Activated naive CD8-positive, alpha-beta T cell treated with anti-CD3 and anti-CD28 coated beads, Interleukin-2, amount 50 U/mL, for 16 hours (primary cell): ENCODE results near the gene CMTM4.
"Not testable (repeated sequence)": the region's sequence is repeated elsewhere in the genome, so short reads cannot be mapped to it uniquely, and the experiment has no call there.

ENCODE experiments used
- DNase-seq: peaks from one replicate; pipeline ENCODE4 v3.0.0-alpha.2; 2020; ENCODE audit warnings: low read depth, low spot score

CMTM4 gene

DNA sequence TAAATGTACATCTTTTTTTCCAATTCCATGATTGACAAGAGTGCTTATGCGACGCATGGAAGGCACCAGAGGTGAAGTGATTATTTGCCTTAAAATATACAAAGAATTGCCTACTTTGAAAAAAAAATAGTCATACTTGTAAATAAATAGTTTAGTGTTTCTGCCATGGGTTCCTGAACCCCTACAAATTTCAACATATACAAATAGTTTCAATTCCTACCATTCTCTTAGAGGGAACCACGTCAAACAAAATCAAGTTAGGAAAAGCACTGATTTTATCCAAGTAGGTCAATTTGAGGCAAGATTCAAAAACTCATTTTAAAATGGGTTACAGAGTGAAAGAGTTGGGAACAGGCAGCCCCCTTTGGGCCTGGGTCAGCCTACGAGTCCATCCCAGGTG lies 80.4 kb downstream of the CMTM4 start:
- DNase-seq = no peak

DNA sequence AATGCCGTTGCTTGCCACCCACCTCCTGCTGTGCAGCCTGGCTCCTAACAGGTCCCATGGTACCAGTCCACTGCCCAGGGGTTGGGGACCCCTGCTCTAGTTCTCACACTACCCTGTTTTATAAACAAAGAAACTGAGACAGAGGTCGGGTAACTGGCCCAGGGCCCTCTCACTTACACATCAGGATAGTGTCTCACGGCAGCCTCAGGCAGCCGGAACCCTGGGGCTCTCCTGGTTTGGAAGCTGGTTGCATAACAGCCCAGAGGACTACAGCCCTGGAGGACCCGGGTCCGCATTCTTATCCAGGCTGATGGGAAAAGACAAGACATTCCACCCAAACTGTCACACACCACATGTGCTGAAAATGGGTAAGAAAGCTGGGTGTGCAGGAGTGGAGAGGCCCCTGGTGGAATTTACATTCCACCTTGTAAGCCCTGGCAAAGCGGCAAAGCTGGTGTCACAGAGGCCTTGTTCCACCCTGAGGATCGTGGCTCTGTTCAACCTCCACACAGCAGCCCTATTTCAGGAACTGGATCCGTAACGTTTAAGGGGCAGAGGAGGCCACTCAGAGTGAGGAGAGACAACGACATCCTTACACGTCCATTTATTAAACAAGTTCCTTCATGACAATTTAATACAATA lies 82.3 kb downstream of the CMTM4 start:
- DNase-seq = no peak

DNA sequence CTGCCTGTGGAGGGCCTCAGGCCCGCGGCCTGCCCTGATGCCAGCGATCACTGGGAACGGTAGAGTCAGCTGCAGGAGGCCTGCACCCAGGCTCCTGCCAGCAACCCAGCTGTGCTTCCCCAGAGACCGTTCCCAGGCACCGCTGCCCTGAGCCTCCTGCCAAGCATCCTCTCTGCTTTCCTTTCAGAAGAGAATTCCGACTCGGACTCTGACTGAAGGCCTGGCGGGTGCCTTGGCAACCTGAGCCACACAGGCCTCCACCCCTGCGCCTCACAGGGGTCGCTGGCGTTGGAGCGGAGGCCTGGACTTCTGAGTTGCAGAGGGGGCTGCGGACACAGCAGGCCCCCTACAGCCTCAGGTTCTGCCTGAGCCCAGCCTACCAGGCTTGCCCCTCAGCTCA lies 84.1 kb downstream of the CMTM4 start:
- no peak for DNase-seq

DNA sequence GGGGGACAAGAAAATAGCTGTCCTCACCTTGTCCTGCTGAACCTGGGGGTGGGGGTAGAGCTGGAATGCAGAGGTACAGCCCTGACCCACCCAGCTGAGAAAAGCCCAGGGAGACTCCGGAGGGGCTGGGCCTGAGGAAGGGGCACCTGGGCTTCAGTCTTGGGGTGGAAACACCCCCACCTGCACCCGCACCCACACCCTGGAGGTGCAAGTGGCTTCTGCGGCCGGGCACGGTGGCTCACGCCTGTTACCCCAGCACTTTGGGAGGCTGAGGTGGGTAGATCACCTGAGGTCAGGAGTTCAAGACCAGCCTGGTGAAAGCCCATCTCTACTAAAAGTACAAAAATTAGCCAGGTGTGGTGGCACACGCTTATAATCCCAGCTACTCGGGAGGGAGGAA lies 84.6 kb downstream of the CMTM4 start:
- not testable (repeated sequence) for DNase-seq

DNA sequence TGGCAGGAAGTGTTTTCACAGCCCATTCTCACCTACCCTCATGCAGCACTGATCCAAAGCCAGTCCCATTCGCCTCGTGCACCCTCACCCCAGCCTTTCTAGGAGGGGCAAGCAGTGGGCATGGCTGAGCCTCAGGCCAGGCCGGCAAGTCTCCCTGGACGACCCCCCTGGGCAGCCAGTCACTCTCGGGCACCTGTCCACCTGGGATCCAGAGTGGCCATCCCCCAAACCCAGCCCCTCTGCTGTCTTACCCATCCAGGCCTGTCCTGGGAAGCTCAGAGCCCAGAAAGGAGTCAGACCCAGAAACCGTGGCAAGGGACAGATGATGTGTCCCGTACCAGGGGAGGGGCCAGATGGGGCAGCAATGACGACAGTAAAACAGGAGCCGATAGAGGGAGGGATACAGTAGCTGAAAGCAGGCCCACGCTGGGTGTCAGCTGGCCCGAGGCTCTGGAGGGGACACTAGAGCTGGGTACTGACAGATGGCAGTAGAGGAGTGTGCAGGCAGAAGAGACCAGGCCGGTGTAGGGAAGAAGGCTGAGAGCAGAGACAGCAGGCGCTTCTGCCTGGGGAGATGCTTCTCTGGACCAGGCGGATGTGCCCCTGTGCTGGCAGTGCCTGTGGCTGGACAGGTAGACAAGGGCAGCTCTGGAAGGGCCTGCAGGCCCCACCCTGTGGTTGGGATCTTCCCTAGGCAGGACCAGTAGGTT lies 86.3 kb downstream of the CMTM4 start:
- DNase-seq = no peak

DNA sequence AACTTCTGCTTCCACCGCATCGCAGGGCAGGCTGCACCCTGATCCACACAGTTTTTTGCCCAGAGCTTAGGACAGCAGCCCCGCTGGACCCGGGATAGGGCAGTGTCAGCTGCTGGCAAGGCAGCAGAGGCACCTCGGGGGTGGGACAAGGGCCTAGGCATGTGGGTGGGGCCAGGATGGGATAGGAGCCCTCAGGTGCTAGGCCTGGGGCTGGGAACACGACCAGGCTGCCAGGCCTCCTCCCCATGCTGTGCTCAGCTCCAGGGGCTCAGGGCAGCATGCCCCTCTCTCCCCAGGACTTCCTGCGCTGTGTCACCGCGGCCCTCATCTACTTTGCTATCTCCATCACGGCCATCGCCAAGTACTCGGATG lies 87.4 kb downstream of the CMTM4 start:
- DNase-seq = no peak

DNA sequence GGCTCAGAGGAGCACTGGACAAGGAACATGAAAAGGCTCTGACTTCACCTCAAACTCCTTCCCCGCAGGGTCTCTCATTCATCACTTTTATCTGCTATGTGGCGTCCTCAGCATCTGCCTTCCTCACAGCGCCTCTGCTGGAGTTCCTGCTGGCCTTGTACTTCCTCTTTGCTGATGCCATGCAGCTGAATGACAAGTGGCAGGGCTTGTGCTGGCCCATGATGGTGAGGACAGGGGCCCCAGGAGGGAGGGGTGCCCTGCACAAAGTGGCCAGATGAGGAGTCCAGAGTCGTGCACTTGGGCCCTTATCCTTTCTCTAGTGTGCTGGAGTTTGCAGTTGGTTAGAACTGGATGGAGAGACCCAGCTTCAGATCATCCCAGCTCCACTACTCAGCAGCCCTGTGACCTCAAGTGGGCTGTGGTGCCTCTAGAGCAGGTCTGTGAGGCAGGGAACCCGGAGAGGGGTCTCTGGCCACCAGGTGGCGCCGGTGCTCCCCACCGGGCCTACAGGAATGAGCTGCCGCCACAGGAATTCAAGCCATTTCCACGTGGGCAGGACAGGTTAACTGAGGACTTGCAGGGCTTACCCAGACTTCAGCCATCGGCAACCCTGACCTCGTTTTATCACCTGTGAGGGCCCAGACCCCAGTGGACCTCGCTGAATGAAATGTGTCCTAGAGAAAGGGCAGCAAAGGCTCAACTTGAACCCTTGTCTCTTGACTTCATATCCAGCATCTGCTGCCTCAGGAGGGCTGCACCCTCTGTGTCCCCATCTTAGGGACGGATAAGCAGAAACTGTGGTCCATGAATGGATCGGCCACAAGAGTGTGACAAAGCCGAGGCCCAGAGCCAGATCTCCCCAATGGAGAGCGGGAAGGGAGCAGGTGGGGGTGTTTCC lies 88.1 kb downstream of the CMTM4 start:
- DNase-seq = peak; percentile 65

DNA sequence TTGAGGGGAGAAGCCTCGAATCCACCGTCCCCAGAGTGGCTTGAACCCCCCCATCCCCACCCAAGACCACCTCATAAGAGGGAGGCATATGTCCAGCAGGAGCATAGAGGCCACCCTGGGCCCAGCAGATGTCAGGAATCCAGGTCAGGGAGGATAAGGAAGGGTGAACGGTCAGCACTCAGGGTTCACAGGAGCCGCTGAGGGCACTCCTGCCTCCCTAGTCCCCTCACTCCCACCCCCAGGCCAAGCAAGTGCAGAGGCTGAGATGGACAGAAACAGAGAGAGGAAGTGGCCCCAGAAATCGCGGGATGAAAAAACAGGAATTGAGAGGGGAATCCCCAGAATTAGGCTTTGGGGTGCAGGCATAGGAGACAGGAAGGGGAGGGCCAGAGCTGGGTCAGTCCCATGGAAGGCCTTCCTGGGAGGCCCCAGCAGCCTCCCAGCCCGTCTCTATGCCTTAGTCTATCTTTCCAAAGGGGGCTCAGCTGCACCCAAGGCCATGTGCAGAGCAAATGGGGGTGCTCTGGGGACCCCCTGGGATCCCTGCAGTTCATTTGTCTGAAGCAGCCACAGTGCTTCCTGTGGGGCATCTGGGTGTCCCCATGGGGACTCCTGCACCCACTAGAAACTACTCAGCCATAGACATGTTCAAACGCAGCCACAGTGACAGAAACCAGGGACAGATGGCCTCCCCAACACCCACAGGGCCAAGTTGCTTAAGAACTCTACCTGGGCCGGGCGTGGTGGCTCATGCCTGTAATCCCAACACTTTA lies 90.4 kb downstream of the CMTM4 start:
- no peak for DNase-seq

DNA sequence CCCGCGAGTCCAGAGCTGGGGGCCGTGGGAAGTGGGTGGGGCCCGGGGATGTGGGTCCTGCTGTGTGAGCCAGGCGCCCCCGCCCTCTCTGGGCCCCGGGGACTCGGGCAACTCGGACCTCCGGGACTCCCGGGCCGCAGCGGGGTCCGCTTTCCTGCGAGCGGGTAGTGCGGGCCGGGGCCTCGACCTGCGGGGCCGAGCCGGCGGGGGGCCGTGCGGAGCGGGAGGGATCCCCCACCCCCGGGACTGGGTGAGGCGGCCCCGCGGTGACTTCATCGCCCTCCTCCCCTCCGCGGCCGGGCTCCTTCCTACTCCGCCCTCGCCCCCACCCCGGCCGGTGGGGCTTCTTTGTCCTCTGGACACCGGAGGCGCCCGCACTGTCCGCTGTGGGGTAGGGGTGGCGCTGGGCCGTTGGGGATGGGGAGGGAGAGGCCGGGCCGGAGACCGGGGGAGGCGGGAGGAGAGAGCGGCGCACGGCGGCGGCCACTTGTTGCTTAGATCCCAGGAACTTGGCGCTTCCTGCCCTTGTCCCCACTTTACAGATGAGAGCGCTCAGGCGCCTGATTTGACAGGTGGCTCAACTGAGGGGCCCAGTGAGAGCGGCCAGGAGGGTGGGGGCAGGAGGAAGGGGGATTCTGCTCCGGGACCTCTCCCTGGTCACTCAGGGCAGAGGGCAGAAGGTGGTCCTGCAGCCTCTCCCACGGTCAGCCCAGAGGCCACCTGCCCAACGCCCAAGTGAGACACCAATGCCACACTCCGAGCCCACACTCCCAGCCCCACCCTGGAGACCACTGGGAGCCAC lies 91.2 kb downstream of the CMTM4 start:
- DNase-seq = no peak

DNA sequence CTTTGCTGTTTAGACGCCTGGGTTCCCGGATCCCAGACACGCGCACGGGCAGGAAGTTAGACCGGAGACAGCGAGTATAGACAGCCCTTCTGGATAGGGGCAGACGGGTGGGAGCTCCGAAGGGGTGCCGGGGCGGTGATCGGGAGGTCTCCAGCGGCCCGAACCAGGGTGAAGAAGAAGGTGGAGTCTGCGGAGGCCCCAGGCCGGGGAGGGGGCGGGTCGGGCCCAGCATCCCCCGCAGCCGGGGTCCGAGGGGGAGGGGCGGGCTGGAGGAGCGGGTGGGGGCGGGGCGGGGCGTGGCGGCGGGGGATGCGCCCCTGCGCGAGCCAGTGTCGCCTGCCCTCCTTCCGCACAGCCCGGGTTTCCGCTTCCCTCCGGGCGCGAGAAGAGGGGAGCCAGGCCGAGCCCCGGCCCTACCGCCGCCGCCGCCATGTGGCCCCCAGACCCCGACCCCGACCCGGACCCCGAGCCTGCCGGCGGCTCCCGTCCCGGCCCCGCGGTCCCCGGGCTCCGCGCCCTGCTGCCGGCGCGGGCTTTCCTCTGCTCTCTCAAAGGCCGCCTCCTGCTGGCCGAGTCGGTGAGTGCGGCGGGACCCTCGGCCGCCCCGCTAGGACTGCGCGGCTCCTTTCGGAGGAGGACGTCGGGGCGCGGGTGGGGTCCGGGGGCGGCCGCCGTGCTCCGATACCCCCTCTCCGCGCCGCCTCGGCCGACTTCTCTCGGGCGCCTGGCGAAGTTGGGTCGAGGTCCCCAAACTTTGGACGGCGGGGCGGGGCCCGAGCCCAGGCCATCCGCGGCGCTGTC lies 92.0 kb downstream of the CMTM4 start, which contains the start of gene CMTM3:
Gene CMTM3, plus strand, starts transcription at position 329 of the 801 bp plus-strand sequence. Its CDS starts 102 bp downstream, at position 431.
- DNase-seq = peak; percentile 50

DNA sequence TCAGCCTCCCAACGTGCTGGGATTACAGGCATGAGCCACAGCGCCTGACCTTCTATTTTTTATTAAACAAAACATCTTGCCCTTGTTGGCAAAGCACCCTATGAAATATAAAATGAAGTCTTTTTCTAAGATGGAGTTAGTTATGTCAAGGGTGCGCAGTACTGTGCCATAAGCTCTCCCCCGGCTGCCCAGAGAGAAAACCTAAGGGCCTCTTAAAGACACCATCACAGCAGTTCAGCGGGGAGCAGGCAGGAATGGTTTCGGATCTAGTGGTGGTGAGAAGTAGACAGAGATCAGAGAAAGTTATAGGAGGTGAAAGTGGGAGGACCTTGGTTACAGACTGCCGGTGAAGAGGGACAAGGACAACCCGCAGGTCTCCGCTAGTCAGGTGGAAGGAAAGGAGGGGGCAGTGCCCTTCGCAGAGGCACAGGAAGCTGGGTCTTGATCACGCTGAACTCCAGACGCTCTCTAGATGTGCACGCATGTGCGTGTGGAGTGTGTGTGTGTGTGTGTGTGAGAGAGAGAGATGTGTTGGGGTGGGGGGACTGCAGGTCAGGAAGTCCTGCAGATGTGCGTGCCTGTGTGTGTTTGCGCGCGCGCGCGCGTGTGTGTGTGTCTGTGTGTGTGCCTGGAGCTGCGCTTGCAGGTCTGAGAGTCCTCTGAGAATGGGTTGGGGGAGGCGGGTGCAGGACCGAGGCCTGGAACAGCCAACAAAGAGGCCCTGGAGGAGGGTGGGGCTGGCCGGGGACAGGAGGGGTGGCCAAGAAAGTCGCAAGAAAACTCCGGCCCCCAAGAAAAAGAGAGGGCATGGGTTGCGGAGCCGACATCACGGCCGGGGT lies 92.8 kb downstream of the CMTM4 start:
- peak; percentile 27 for DNase-seq

DNA sequence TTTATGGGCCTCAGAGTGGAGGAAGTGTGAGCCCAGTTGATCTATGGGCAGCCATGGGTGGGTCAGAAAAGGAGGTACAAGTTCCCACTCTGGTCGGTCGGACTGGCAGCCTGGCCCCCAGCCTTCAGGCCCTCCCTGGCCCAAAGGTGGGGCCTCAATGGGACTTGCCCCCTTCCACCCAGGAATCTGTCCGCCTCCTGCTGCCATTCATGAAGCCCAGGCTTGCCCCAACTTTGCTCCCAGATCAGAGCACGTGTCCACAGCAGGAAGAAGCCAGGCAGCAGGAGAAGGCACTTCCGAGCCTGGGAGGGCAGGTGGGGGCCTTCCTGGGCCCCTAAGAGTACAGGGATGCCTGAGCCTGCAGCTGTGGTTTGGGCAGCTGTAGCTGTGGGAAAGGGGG lies 95.1 kb downstream of the CMTM4 start:
- DNase-seq = no peak

DNA sequence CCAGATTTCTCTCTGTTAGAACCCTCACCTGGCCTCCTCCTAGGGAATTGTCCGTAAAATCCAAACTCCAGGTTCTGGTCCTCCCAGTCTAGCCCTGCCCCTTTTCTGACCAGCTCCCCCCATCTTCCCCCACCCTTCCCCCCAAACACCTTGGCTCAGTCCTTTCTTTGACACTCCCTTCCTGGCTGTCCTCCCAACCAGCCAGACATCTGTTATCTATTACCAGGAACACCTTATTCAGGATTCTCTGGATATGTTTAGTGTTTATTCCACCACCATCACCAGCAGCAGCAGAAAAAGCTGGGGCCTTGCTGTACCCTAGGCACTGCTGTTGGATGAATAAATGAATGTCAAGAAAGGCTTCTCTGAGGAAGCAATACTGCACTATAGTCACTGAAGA lies 96.1 kb downstream of the CMTM4 start:
- DNase-seq = no peak

DNA sequence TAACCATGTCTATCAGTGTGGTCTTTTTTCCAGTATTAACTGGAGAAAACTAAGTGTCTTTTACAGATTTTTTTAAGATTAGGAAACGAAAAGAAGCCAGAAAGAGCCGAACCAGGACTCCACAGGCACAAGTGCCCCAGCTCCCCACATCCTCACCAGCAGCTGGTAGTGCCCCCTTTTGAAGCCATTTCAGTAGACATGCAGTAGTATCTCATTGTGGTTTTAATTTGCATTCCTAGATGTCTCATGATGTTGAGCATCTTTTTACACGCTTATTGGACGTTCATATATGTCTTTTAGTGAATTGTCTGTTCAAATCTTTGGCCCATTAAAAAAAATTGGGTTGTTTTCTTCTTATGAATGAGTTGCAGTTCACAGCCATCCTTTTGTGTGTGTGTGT lies 96.8 kb downstream of the CMTM4 start:
- no peak for DNase-seq

DNA sequence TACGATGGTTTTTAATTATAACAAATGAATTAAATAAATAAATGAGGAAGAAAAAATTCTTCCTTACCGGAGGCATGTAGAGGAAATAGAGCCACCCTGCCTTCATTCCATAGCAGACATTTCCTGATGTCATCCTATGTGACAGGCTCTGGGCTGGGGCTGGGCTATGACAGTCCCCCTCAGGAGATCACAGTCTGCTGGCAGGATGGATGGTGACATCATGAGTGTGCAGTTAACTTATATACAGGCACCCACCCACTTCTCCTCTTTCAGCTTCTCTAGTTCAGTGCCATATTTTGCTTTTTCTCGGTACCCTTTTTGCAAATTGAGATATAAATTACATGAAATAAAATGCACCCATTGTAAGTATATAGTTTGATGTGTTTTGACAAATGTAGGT lies 98.4 kb downstream of the CMTM4 start:
- DNase-seq = no peak

DNA sequence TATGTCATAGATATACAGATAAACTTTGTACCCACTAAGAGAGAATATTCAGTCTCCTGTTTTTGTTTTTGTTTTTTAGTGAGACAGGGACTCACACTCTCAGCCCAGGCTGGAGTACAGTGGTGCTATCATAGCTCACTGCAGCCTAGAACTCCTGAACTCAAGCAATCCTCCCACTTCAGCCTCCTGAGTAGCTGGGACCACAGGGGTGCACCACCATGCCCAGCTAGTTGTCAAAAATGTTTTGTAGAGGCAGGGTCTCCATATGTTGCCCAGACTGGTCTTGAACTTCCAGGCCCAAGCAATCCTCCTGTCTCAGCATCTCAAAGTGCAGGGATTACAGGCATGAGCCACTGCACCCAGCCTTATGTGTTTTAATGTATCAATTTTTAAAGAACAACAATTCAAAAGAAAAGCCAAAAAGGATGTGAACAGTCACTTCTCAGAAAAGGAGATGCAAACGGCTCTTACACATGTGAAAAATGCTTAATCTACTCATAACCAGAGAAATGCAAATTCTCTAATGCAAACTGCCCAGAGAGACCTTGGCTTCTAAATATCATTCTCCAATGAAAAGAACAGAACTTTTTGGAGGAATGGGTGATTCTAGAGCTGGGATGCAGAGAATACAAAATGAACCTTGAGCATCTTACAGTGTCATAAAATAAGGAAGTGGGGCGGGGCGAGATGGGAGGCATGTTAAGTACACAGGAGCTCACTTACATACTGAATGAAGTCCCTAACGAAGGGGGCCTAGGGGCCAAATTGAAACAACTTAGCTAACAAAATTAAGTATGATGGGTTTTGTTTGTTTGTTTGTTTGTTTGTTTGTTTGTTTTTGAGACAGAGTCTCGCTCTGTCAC lies 99.3 kb downstream of the CMTM4 start:
- no peak for DNase-seq

DNA sequence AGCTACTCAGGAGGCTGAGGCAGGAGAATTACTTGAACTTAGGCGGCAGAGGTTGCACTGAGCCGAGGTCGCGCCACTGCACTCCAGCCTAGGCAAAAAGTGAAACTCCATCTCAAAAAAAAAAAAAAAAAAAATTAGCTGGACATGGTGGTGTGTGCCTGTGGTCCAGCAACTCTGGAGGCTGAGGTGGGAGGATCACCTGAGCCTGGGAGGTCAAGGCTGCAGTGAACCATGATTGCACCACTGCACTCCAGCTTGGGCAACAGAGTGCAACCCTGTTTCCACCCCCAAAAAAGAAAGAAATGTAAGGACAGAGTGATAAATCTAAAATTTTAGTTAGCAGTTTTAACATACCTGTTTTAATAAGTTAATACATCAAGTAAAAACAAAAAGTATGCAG lies 100.0 kb downstream of the CMTM4 start:
- DNase-seq = not testable (repeated sequence)

DNA sequence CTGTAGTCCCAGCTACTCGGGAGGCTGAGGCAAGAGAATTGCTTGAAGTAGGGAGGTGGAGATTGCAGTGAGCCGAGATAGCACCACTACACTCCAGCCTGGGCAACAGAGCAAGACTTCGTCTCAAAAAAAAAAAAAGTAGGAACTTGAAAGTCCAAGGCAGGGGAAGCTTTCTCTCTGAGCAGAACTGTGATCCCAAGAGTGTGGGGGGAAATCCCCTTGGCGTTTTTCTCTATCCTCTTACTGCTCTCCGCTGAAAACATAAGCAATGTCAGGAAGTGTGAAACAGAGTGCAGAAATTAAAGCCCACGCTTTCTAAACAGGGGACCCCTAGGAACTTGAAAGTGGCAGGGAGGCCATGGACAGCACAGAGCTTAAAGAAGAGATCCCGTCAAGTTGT lies 101.8 kb downstream of the CMTM4 start:
- DNase-seq = no peak
